Measurements from ENCODE around the gene EFNA3. TPM values are rescaled to one million over a fixed set of nuclear protein-coding genes. Genes with fewer than 3 reads are reported as not detected.

Gene EFNA3
- total RNA-seq, 1 experiment from 2014 or later = 20.4 TPM

GRCh38 chr1:155084722-155085503, 6.3 kb downstream of the EFNA3 start:
- Histone ChIP-seq H3K4me3 (replicated peaks in 1 of 2; ENCODE audit: low read depth in 1 of 2, low read length in 2 of 2) (peak overlapping the region; percentile 61 to 67), H3K79me2 (ENCODE audit: insufficient read depth, low read length) (no peaks in the 10 kb centered on the region; the same call in 1 of the 2 replicates), H2AFZ (ENCODE audit: low read depth, low read length, poor library complexity, severe bottlenecking) (peak overlapping the region; percentile 79), H3K4me1 (ENCODE audit: control insufficient read depth in 1 of 2, insufficient read depth in 2 of 2, low read length in 2 of 2) (peaks cover 29 to 60% of the 10 kb centered on the region in 2 experiments), H3K27ac (ENCODE audit: low read depth, low read length) (peak overlapping the region; percentile 67), H4K20me1 (ENCODE audit: insufficient read depth) (no peaks in the 10 kb centered on the region), H3K4me2 (ENCODE audit: low read length) (peak overlapping the region; percentile 90), H3K9ac (ENCODE audit: low read length) (peak overlapping the region; percentile 79), H3K9me2 (ENCODE audit: insufficient read depth) (no peaks in the 10 kb centered on the region), H3K36me3 (ENCODE audit: control insufficient read depth in 1 of 2, insufficient read depth in 2 of 2, low read length in 2 of 2) (peaks cover 0 to 6% of the 10 kb centered on the region in 2 experiments; a peak in 1 of 4 replicates), H3K27me3 (ENCODE audit: insufficient read depth, low read length) (no peaks in the 10 kb centered on the region), H3K9me3 (ENCODE audit: control insufficient read depth in 1 of 2, insufficient read depth in 1 of 2, low read depth in 1 of 2, low read length in 2 of 2) (no peaks in the 10 kb centered on the region)
- DNase-seq (ENCODE audit: low read depth, low spot score) (peak; percentile 88), ATAC-seq (peak; percentile 81)
- RAD21 ChIA-PET (ENCODE audit: low non-redundant PET in 1 of 2, low total read pairs in 2 of 2, uncharacterized antibody in 2 of 2, unreplicated experiment in 2 of 2) = interaction anchor here (0.6 to 1.5 kb wide), 10 partner anchors 21 to 1258 kb away, joined by 3 to 12 read pairs (median 6); partner anchors contain the start of genes ADAM15 (in 1 of the 2) and EFNA4 (in 1 of the 2)
- CTCF ChIA-PET = interaction anchor here (0.6 to 3.1 kb wide), 47 partner anchors 9 to 538 kb away, joined by 3 to 52 read pairs (median 4); partner anchors contain the start of genes ADAM15, EFNA1, EFNA4 and KRTCAP2
- TF ChIP-seq CBX3 (IDR thresholded peaks at IDR 0.05; ENCODE audit: low read depth) (no peak), ZBTB33 (IDR thresholded peaks at IDR 0.05; ENCODE audit: extremely low read depth, insufficient replicate concordance, low read length) (no peak), ATF3 (IDR thresholded peaks at IDR 0.05) (no peak), SRF (IDR thresholded peaks at IDR 0.05; ENCODE audit: low read depth) (no peak), EZH2 (IDR thresholded peaks at IDR 0.05) (no peak), REST (IDR thresholded peaks at IDR 0.05; ENCODE audit: low read depth) (no peak), EGR1 (IDR thresholded peaks at IDR 0.05; ENCODE audit: low read depth) (no peak), MAX (IDR thresholded peaks at IDR 0.05) (no peak), JUND (IDR thresholded peaks at IDR 0.05) (no peak), YY1 (IDR thresholded peaks at IDR 0.05; ENCODE audit: extremely low read depth, insufficient replicate concordance, low read depth, low read length) (peak; percentile 74), EZH2phosphoT487 (IDR thresholded peaks at IDR 0.05; ENCODE audit: borderline replicate concordance) (no peak), POLR2A (IDR thresholded peaks at IDR 0.05; ENCODE audit: borderline replicate concordance, extremely low read depth, insufficient read depth, insufficient read length) (no peak), ELF1 (IDR thresholded peaks at IDR 0.05; ENCODE audit: borderline replicate concordance, low read depth) (no peak), CTCF (IDR thresholded peaks at IDR 0.05 in 2 of 3, conservative IDR thresholded peaks at IDR 0.05 in 1 of 3; ENCODE audit: borderline replicate concordance in 1 of 3, insufficient read depth in 1 of 3, low read depth in 2 of 3, low read length in 2 of 3) (peak in 2 of 3 experiments; percentile 86 to 87; a peak in 4 of 6 replicates), POLR2AphosphoS5 (IDR thresholded peaks at IDR 0.05; ENCODE audit: low read depth, low read length) (peak; percentile 77), TCF7L2 (IDR thresholded peaks at IDR 0.05; ENCODE audit: borderline replicate concordance, extremely low read depth, insufficient read depth, insufficient read length) (no peak)
- intact Hi-C loops (cut with micrococcal nuclease) = loop anchor here (1.0 to 5.0 kb wide), 7 partner anchors 14 to 528 kb away; partner anchors contain the start of genes CKS1B and UBE2Q1
- POLR2A ChIA-PET = interaction anchor here (1.0 to 1.9 kb wide), 7 partner anchors 18 to 111 kb away, joined by 3 to 7 read pairs (median 5); partner anchors contain the start of gene KRTCAP2
- no TSS peak for BruUV-seq (replicated peaks)

Measured in HCT116 (cell line).